GM19023 (cell line): ENCODE data around the gene ADAMTSL1.

Experiments
- ATAC-seq: cut with Tn5 transposase; IDR thresholded peaks from one replicate; pipeline ENCODE4 v1.9.1; 2021; ENCODE audit warnings: mild to moderate bottlenecking, moderate library complexity; ENCODE audit not compliant: unreplicated experiment

The ADAMTSL1 gene

DNA sequence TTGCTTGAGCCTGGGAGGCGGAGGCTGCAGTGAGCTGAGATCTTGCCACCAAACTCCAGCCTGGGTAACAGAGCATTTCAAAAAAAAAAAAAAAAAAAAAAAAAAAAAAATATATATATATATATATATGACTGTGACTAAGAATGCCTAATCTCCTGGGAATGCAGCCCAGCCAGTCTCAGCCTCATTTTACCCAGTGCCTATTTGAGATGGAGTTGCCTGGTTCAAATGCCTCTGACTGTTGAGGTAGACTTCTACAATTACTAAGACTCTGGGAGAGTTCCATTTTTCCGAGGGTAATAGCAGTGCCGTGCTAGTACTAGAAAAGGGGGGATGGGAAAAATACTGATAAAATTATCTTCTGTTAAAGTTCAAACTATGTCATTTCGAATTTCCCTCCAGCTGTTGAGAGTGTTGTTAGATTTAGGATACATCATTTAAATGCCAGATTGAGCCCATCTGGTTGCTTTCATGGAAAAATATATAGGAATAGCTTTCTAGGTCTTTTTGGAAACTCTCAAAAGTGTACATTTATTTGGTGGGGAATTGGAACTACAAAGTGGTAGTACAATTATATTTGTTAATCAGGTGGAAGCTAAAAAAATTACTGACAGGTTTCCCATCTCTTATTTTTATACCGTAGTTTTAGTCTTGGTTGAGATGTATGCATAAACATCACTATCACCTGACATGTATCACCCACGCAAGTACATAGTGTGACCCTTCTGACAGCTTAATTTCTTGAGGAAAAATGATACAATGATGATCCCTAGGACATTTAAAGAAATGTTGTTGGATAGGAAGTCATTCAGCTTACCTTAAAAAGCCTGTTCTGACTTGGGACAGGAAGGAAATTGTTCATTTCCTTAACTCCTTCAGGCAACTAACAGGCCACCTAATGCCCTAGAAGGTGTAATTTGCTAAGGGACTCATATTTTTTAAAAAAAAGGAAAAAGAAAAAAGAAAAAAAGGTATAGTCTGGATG is 214.9 kb downstream of the ADAMTSL1 start:
- ATAC-seq = no peak

DNA sequence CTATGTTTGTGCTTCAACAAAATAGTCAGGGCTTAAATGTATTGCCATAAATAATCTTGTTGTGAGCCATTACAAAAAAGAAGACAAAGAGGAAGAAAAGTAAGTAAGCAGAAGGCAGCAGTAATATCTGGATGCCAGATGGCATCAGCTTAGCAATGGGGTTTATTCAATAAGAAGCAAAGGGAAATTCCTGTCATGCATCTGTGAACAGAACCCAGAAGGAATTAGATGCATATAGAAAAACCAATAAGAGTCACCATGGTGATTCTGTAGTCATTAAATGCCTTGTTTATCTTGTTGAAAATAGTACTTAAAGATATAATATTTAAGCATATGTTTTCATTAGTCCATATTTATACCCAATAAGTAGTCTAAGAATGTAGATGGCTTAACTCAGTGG is 216.0 kb downstream of the ADAMTSL1 start:
- ATAC-seq = no peak

DNA sequence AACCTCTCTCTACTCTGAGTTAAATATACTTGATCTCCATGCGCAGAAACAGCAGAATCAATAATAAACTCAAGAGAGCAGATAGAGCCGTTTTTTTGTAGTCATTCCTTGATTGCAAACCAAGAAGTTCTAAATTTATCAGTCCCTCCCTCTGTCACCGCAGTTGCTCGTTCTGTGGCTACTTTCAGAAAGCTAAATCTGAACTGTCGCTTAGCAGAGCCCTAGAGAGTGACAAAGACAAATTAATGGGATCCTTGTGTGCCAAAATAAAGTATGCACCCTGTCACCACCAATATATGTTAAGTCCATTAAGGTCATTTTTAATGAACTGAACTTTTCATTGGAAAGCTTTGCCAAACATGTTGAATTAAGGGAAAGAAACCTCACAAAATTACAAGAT is 218.3 kb downstream of the ADAMTSL1 start:
- no peak for ATAC-seq

DNA sequence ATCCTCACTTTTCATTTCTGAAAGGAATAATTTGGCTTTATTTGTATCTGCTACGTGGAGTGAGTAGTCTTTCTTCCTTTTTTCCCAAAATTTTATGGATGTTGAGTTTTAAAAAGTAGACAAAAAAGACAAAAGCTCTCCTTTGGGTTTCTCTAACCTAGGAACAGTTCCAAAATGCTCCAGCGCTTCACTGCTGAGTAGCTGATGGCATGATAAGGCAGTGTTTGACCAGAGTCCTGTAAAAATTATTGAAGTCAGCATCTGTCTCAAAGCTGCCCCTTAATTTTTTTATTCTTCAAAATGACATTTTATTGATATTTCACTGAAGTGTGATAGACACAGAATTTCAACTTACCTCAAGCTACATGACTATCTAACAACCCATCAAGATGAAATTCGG is 219.0 kb downstream of the ADAMTSL1 start:
- no peak for ATAC-seq

DNA sequence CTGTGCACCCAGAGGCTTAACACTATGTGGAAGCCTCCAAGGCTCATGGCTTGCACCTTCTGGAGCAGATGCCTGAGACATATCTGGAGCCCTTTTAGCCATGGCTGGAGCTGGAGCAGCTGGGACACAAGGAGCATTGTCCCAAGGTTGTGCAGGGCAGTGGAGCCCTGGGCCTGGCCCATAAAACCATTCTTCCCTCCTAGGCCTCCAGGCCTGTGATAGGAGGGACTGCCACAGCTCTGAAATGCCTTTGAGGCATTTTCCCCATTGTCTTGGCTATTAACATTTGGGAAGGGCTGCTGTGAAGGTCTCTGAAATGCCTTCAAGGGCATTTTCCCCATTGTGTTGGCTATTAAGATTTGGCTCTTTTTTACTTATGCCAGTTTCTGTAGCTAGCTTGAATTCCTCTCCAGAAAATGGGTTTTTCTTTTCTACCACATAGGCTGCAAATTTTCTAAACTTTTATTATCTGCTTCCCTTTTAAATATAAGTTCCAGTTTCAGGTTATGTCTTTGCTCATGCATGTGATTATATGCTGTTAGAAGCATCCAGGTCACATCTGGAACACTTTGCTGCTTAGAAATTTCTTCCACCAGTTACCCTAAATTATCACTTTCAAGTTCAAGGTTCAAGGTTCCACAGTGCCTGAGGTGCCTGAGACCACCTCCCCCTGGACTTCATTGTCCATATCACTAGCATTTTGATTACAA is 221.2 kb downstream of the ADAMTSL1 start:
- ATAC-seq = no peak

DNA sequence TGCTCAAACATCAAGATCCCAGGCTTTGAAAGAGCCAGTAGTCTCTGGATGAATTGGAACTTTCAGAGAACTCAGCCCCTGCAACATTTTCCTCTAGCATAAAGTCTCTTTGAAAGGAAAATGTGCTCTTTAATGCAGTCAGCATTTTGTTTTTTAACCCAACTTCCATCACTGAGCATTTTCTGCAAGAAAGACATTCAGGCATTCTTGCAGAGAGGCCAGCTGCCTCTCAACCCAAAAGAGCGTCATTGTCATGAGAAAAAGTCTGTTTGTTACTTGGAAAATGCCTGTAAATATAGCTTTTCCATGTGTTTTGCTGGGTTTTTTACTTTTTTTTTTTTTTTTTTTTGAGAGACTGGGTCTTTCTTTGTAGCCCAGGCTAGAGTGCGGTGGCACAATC is 225.0 kb downstream of the ADAMTSL1 start:
- no peak for ATAC-seq

DNA sequence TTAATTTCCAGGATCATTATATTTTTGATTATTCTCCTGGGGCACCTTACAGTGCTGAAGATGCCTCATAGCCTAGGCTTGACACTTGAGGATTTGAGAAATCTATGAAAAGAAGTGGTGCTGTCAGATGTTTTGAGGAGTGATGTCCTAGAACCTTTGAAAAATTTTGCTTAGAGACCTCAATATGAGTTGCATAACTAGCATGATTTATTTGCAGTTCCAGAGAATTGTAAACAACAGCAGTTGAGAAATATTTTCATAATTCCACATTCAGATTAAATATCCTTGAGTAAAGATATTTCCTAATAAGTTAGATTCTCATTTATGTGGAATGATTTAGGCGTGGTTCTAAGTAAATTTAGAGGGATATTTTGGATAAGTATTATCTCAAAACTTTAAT is 225.8 kb downstream of the ADAMTSL1 start:
- ATAC-seq = no peak

DNA sequence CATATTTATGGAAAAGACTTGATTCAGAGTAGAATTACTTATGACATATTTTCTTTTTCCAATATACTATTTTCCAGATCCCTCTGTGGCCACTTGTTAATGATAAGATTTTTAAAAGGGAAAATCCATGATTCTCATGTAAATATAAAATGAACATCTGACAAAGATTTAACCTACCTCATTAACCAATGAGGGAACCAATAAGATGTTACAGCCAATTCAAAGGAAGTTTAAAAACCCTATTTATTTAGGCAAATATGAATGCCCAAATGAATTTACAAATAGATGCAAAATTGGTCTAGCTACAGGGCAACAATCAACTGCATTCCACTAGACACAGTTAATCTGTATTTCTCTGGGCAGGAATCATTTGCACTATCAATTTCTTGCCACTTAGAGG is 226.8 kb downstream of the ADAMTSL1 start:
- ATAC-seq = no peak

DNA sequence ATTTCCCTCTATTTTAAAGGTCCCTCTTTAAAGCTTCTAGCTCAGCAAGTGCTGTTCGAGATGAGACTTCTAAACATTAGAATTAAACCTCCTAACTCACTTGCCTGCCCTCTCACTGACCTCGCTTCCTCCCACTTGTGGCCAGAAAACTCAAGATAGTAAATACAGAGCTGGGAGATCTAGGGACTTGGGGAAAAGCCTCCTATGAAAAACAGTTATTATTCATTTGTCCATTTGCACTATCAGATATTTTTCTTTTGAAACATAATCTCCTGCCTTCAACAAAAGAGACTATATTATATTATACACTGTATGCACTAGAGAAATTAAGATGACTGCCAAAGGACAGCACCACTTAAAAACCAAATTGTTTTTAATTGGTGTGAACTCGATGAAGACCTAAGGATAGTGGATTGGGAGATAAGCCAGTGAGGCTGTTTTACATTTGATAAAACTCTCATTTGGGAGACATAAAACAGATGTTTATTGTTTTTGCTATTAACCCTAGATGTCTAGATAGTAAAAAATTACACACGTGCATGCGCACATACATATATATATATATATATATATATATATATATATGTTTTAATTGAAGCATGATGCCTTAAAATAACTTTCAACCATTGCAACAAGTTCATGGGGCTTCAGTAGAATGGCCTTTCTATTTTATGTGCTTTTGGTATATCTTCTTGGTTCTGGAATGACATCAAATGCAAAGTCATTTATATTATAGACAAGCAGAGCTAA is 229.4 kb downstream of the ADAMTSL1 start:
- ATAC-seq = no peak

DNA sequence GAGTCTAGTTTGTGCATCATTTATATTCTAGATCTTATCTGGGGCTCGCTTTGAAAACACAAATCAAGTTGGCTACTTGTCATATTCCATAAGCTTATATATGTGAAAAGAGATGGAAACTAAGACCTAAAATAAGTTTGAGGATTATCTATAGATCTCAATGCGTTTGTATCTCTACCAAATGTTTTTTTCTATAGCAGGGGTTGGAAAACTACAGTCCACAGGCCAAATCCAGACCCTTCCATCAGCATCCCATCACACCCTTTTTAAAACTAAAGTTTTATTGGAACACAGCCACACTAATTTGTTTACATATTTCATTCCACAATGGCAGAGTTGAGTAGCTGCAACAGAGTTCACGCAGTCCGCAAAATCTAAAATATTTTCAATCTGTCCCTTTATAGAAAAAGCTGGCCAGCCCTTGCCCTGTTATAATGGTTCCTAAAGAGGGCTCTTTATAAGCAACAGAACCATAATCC is 230.0 kb downstream of the ADAMTSL1 start:
- no peak for ATAC-seq

DNA sequence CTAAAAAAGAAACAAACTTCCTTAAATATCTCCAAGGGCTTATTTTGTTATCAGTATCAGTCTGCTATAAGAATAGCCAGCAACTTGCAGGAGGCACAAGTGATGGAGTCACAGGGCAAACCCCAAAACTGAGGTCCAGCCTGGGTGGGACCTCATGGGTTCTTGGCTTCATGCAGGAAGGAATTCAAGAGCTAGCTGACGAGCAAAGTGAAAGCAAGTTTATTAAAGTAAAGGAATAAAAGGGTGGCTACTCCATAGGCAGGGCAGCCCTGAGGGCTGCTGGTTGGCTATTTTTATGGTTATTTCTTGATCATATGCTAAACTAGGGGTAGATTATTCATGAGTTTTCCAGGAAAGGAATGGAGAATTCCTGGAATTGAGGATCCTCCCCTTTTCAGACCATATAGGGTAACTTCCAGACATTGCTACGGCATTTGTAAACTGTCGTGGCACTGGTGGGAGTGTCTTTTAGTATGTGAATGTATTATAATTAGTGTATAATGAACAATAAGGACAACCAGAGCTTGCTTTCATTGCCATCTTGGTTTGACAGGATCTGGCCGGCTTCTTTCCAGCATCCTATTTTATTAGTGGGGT is 231.9 kb downstream of the ADAMTSL1 start:
- ATAC-seq = no peak

DNA sequence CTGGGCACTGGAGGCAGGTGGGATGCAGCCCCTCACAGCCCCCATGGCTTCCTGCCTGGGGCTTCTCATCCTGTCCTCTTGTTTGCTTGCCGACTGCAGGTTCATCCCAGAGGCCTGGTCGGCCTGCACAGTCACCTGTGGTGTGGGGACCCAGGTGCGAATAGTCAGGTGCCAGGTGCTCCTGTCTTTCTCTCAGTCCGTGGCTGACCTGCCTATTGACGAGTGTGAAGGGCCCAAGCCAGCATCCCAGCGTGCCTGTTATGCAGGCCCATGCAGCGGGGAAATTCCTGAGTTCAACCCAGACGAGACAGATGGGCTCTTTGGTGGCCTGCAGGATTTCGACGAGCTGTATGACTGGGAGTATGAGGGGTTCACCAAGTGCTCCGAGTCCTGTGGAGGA is 232.7 kb downstream of the ADAMTSL1 start:
- no peak for ATAC-seq

DNA sequence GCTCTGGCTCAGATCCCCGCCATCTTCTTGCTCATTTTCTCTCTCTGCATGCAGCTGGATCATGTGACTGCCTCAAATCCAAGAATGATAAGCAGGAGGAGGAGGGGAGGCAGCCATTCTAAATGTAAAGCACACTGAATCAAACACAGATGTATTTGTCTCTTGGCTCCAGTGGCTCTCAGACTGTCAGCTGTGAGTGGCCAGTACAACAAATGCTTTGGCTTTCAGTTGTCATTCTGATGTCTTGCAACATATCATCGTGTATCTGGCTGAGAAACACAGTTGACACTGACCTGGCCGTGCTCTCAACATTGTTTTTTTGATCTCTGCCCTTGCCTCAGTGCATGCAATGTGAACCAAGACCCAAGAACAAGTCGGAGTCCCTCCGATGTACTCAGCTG is 233.1 kb downstream of the ADAMTSL1 start:
- no peak for ATAC-seq

DNA sequence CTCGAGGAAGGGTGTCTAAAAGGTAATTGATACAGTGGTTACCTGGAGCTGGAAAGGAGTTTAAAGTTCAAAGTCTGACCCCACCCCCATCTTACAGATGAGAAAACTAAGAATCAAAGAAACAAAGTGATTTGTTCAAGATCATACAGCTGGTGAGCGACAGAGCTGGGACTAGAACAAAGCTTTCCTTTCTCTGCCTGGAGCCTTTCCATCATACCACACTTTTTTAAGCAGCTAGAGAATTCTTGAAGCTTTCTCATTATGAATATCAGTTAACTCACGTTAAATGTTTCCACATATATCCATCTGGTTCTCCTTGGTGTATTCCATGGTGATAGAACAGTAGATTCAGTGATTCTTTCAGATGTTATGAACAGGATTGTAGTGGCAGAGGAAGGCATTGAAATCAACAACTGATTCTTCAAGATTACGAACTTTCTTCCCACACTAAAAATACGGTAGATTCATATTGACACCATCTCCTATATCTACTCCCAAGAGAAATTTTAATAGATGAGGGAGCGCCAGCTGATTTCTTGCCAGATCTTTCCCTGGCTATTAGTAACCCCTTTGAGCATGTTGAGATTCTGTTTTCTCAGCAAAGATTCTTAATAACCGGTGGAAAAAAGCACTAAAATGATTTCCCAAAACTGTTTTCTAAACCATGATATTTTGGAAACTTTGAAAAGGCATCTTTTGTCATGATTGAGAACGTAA is 233.7 kb downstream of the ADAMTSL1 start:
- no peak for ATAC-seq

DNA sequence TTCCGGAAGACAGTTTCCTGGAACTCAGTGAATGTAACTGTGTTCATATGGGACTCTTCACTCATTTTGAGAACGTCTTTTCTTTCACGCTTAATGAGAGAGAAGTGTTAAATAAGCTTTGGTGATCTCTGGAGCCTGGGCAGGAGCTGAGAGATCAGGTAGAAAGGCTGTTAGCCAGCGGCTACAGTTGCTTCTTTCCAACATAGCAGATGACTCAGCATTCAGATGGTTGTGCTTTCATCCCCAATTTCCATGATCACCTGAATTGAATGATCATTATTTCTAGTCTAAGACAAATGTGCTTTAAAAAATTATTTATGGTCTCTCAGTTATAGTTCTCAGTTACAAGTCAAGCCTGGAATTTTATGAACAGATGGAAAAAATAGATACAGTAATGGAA is 234.5 kb downstream of the ADAMTSL1 start:
- no peak for ATAC-seq

DNA sequence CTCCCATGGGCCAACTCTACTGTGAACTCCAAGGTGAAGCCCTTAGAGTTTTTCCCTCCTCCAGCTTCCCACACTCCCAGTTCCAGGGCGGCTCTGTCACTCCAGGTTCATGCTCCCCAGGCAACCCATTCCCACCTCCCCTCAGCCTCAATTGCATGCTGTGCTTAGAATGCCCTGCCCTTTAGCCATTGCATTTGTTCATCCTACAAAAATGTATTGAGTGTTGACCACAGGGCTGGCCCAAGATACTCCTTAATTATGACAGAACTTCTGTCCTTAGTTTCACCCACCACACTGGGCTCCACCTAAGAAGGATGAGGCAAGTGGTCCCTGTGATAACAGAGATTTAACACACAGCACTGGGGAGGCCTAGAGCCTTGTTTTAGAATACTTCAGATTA is 236.1 kb downstream of the ADAMTSL1 start:
- ATAC-seq = no peak

DNA sequence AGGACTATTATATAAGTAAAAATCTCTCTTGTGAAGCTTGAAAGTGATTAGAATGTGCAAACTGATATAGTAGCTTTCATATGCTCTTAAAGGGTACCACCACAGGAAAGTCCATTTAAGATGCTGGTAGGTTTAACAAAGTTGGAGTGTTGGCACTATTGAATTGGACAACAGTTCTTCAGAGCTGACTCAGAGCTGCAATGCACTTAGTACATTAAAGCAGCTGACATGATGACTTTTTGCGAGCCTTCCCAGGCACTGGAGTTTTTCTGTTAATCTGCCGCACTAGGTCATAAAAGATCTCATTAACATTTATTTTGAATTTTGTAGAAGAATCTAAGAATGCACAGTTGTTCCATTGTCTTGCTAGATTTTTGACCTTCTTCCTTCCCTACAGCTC is 243.8 kb downstream of the ADAMTSL1 start:
- ATAC-seq = no peak

DNA sequence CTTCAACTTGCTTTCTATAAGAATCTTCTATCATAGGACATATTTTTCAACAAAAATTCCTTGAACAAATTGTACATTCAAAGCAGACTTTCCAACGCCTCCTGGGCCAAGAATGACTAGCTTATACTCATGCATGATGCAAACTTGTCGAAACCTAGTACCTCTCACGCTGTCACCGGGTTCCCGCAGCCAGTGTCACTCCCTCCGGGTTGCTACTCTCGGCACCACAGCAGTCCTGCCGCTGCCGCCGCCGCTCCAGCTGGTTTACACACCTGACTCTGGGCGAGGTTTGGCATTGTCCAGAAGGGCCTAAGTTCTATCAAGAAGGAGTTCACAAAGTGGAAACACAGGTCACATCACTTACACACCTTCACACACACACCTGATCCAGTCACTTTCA is 244.4 kb downstream of the ADAMTSL1 start:
- ATAC-seq = no peak

DNA sequence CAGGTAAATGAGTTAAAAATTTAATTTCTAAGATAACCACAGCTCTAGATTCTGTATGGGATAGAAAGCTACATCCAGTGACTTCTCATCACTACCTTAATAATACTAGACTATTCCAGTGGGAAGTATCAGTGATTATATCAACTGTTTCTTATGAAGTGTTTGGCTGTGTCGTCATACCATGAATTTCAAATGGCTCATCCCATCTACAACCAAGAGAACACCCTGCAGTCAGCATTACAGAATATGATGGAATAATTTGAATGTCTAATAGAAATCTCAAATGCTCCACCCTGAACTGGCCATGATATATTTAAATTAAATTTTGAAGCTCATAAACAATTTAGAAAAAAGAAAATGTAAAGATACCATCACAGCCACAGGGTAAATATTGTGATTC is 245.0 kb downstream of the ADAMTSL1 start:
- no peak for ATAC-seq

DNA sequence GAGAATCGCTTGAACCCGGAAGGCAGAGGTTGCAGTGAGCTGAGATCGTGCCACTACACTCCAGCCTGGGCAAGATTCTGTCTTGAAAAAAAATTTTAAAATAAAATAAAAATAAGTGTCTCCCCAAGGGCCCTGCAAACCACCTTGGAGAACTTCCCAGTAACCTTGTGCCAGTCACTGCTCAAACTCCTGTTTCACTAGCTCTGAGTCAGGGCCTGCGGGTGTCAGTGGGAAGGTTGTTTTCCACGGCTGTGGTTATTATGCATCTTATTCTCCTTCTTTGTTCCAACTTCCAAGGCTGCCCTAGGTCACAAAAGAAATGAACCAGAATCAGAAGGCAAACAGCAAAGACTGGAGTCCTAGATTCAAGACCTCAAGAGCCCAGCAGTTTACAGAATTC is 246.7 kb downstream of the ADAMTSL1 start:
- ATAC-seq = no peak
